NCI-H82 treated with DMSO at 0.1 percent for 48 hours (cell line): ENCODE results near the gene TRA2A.
A peak's percentile ranks its signal among the peaks of the same experiment; 100 is the strongest.
"Not testable (repeated sequence)": the region's sequence is repeated elsewhere in the genome, so short reads cannot be mapped to it uniquely, and the experiment has no call there.

ENCODE experiments used
- DNase-seq: peaks from one replicate; lab custom pipeline; 2025; ENCODE audit not compliant: unreplicated experiment; lab: John Stamatoyannopoulos, UW

TRA2A gene

GRCh38 chr7:23513746-23514145, 18.0 kb downstream of the TRA2A start:
- not testable (repeated sequence) for DNase-seq

GRCh38 chr7:23494009-23494408, 37.8 kb downstream of the TRA2A start:
- DNase-seq, result no peak

DNA sequence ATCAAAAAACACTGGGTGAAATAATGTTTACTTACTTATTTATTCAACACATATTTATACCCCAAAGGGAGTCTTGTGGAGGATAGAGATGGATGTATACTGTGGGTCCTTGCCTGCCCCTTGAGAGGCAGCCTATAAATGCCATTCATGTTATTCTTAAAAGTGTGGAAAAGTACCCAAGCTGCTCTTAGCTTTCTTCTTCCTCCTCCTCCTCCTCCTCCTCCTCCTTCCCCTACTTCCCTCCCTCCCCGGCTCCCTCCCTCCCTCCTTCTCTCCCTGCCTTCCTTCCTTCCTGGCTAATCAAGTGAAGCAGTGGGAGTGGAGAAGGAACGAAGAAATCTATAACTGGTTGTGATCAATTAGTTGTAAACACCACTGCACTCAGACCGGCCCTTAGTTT, 40.3 kb downstream of the TRA2A start:
- no peak for DNase-seq

GRCh38 chr7:23490357-23491135, 41.2 kb downstream of the TRA2A start:
- DNase-seq, result no peak

DNA sequence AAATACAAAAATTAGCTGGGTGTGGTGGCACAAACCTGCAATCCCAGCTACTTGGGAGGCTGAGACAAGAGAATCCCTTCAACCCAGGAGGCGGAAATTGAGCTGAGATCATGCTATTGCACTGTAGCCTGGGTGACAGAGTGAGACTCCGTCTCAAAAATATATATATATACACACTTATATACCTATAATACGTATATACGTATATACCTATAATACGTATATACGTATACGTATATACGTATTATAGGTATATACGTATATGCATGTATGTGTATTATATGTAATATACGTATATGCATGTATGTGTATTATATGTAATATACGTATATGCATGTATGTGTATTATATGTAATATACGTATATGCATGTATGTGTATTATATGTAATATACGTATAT, 43.1 kb downstream of the TRA2A start:
- not testable (repeated sequence) for DNase-seq

DNA sequence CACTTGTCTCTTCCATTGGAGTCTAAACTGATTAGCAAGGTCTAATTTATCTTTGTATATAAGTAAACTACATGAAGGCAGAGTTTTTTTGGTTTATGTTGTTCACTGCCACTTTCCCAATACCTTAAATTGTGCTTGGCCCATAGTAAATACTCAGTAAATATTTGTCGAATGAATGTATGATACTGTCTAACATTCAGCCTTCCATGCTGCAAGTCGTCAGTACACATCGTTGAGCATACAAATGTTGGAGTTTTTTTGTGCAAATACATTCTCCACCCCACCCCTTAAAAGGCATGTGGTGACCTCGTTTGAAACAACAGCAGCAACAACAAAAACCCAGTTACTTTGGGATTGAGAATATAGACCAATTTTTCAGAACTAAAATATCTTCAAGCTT, 44.1 kb downstream of the TRA2A start:
- DNase-seq, result no peak

DNA sequence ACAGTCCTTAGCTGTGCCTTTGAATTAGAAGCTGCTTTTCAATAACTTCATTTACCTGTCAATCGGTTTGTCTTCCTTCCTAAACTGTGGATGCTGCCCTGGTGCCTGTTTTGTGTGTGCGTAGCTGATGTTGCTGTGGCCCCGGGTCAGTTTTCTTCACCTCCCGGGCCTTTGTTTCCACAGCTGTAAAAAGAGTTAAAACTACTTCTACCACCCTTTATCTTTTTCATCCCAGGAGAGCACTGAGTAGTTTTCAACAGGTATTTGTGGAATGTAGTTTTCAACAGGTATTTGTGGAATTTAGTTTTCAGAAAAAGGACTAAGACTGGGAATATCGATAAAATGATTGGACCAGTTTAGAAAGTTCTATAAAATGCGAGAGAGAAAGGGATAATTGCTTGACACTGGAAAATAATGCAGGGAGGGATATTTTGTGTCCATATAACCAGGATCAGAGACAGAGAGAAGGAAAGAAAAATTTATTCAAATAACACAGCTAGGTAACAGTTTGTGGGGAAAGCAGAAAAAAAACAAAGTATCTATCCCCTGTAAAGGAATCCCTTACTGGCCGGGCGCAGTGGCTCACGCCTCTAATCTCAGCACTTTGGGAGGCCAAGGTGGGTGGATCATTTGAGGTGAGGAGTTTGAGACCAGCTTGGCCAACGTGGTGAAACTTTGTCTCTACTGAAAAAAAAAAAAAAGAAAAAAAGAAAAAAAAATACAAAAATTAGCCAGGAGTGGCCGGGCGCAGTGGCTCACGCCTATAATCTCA, 45.6 kb downstream of the TRA2A start:
- DNase-seq, result no peak

DNA sequence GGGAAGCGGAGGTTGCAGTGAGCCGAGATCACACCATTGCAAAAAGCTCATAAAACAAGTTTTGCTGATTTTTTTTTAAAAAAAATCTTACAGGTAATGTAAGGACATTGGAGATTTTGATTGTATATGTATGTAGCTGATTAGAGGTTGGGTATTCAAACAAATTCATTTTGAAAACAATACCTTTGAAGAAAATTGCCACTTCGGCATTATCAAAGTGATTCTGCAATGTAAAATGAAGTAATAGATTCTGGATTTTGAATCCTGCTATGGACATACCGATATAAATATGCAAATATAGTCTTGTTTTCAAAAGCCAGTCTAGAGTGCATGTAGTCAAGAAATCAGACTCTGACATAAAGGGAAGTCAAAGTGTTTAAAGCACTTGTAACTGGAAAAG, 49.1 kb downstream of the TRA2A start:
- no peak for DNase-seq

- DNase-seq, result no peak
Observed at GRCh38 chr7:23477962-23478866, 53.6 kb downstream of the TRA2A start.

- no peak for DNase-seq
Observed at GRCh38 chr7:23477157-23477499, 54.7 kb downstream of the TRA2A start.

DNA sequence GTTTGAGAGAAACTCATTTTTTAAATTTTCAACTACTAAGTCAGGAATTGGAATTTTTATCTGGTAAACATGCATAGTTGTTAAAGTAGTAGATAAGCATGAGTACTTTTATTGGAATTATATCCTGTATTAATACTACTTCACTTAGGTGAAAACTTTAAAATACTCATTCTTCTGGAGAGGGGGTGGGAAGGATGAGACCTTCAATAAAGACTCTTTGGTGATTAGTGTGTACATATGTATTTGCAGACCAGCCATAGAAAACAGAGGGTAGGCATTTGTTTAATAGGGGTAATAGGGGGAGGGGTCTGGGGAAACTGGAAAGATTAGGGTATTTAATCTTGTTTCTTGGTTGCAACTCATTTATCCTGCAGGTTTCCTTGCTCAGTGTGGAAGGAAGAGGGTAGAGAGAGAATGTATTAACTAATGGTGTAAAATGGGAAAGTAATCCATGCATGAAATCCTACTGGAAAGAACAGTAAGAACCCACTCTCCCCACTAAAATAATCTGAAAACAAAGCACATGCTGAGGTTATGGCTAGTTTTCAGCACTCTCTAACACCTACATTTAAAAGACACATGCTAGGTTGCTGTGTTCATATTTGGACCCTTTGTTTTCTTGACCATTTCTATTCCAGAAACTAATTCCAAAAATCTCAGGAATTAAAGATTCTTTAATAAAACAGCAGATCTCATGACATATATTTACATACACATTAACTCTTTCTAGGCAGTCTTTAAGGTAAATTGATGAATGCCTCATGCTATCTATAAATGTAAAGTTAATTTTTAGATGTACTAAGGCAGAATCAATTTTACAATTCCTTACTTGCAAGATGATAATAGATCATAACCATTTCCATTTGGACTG, 55.3 kb downstream of the TRA2A start:
- peak; percentile 94 for DNase-seq

DNA sequence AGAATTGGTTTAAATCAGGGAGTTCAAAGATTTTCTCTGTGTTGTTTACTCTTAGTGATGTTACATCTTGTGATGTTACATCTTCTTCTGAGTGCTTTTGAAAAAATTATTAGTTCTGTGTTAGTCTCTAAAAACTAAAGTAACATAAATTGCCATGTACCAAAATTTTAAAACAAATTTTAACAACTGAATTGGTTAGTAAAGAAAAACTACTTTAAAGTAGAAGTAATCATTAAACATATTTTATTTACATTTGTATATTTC, 56.3 kb downstream of the TRA2A start:
- DNase-seq, result no peak

DNA sequence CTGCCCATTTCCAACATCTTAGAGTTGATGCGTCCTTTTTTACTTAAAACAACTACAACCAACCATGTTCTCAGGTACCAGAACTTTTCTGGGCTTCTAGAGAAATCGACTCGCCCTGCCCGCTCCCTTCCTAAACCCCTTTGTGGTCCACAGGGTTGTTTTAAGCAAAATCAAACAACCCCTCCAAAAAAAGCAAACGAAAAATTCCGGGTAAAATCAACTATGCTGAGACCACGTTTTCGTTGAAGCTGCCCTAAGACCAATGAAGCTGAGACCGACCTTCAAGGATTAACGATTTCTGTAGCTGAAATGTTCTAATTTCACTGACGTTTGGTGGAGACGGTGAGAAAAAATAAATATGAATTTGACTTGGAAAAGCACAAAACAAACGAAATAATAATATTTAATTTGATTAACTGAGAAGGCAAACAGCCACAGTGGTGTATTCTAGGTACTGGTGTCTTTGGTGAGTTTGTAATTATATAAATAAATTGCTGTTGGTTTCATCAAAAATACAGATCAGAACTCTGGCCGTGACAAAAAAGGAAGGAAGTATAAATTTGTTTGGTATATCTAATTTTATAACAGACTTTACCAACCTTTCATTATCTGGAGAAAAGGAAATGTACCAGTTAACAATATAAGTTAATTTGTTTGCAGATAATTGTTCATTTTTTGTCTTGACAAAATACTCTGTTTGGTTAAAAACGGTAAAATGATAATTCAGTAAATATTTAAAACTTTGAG, 56.8 kb downstream of the TRA2A start:
- DNase-seq, result peak; percentile 63

DNA sequence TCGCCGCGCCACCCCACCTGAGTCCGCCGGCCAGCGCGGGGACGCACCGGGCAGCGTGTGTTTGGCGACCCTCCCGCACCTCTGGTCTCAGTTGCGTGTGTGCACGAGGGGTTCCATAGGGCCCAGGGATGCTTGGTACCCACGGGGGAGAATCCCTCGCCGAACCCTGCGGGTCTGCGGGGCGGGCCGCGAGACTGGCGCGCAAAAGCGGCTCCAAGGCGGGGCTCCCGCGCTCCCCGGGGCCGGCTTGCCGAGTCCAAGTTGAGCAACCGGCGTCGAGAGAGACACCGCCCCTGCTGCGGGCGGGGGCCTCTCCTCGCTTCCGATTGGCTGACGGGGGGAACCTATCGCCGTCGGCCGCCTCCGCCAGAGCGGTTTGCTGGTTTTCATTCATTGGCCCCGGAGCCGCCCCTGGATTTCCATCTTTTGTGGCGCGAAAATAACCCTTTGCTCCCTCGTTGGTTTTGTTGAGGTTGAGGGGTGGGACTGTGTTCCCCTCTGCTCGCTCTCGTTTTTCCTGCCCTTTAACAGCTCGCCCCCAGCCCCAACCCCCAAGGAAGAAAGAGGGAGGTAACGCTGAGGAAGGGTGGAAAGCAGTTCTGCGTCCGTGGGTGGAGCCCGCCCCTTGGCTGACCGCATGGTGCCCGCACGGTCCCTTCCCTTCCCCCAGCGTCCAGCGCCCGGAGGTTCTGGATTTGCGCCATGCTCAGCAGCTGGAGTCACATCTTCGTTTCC, 57.5 kb downstream of the TRA2A start:
- DNase-seq, result peak; percentile 98

DNA sequence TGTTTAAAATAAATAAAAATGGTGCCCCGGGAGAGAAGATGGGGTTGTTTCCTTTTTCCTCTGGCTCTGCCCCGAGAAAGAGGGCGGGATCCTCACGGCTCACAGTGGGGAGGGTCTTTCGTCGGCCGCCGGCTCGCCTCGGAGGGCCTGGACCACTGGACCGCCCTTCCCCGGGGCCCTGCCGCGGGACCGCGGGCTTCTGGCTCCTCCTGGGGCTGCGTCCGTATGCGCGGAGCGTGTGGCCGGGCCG, 58.0 kb downstream of the TRA2A start:
- no peak for DNase-seq

- peak; percentile 33 for DNase-seq
Observed at GRCh38 chr7:23472956-23473843, 58.6 kb downstream of the TRA2A start.

DNA sequence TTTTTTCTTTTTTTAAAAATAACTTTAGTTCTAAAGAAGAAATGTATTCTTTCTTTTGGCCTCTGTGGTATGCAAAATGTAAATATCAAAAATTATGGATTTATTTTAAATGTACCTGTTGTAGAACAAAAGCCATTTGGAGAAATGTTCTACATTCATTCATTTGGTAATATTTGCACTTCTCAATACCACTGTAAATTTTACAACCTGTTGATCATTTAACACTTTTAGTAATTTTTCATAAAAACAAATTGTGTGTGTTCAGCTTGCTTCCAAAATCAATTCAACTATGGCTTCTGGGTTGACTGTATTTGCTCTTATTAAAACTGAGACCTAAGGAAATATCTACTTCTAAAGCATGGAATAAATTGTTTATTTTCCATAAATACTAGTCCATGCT, 59.2 kb downstream of the TRA2A start:
- DNase-seq, result no peak

GRCh38 chr7:23472046-23472445, 59.7 kb downstream of the TRA2A start:
- no peak for DNase-seq
